Mesodermal cell (in vitro differentiated cells): Measurements from ENCODE around the gene KIRREL2.
"Not testable (repeated sequence)": the region's sequence is repeated elsewhere in the genome, so short reads cannot be mapped to it uniquely, and the experiment has no call there.

Experiments
- H3K27ac ChIP-seq: 2 replicates; pipeline ENCODE4 v1.7.0; 2013; ENCODE audit warnings: mild to moderate bottlenecking, low read depth, low read length, moderate library complexity; ENCODE audit not compliant: severe bottlenecking
- H3K36me3 ChIP-seq: 2 replicates; pipeline ENCODE4 v1.7.1; 2013; ENCODE audit warnings: mild to moderate bottlenecking, low read length, moderate library complexity; ENCODE audit not compliant: control insufficient read depth, insufficient read depth
- H3K4me1 ChIP-seq: one replicate; pipeline ENCODE4 v1.7.1; 2013; ENCODE audit warnings: mild to moderate bottlenecking, low read length; ENCODE audit not compliant: insufficient read depth, control insufficient read depth, poor library complexity, severe bottlenecking
- H3K4me3 ChIP-seq: 2 replicates; pipeline ENCODE4 v1.7.0; 2013; ENCODE audit warnings: low read length, control low read depth, mild to moderate bottlenecking; ENCODE audit not compliant: insufficient read depth, poor library complexity, severe bottlenecking; ENCODE audit errors: extremely low read depth
- H3K9me3 ChIP-seq: 2 replicates; pipeline ENCODE4 v1.7.1; 2013; ENCODE audit warnings: mild to moderate bottlenecking, low read length, moderate library complexity; ENCODE audit not compliant: control insufficient read depth
- WGBS, 2 experiments: methylation state at CpG; one replicate each; pipeline ENCODE4 v1.1.5; 2013; ENCODE audit warnings: missing lambda C conversion rate in 2 of 2; ENCODE audit not compliant: insufficient coverage in 2 of 2; 5-methylcytosine and 5-hydroxymethylcytosine counted together

Gene KIRREL2

DNA sequence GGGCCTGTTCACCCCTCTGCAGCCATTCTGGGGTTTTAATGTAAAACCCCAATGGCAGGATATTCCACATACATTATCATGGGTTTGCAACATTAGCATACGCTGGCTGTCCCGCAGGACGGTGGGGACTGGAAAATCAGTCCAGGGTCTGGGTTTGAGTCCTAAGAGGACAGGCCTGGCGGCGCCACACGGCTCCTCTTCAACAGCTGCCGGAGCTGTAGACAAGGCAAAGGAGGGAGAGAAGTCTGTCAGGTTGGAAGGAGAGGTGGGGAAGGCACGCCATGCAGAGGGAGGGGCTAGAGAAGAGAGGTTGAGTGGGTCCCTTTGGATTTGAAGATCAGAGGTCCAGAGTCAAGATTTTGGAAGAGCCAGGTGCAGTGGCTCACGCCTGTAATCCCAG lies 31.7 kb downstream of the KIRREL2 start:
- Histone ChIP-seq H3K9me3 (no peaks in the 10 kb centered on the region), H3K36me3 (peaks cover 42% of the 10 kb centered on the region), H3K4me3 (no peak overlapping the region), H3K27ac (no peak overlapping the region), H3K4me1 (no peaks in the 10 kb centered on the region)
- WGBS, 2 experiments: 94 to 99% methylated on average over 9 of the region's 9 CpGs

DNA sequence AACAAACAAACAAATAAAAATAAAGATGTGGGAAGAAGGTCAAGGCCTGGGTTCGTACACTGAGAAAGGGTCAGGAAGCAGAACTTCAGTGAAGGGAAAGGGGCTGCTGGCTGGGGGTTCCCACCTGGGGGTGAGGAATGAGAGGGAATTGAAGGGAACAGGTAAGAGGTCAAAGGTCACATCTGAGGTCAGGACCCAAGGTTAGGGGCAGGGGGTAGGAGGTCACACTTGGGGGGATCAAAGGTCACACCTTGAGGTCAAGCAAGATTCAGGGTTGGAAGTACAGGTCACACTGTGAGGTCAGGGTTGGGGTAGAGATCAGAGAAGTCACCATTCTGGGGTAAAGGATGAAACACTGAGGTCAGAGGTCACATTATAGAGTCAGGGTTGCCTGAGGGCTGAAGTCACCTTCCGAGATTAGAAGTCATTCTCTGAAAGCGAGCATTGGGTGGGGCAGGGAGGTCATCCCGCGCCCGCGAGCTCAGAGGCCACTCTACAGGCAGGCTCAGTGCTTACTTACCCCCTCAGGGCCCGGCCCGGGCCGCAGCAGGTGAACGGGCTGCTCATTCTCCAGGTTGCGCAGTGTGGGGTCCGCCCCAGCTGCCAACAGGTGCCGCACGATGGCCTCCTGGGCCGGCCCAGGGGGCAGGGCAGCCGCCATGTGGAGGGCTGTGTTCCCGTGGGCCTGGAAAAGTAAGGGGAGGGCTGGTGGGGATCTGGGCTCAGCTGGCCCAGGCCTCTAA lies 32.8 kb downstream of the KIRREL2 start:
- Histone ChIP-seq H3K9me3 (no peaks in the 10 kb centered on the region), H3K4me3 (no peak overlapping the region), H3K27ac (no peak overlapping the region), H3K36me3 (peaks cover 53% of the 10 kb centered on the region), H3K4me1 (no peaks in the 10 kb centered on the region)
- WGBS, 2 experiments: 96 to 98% methylated on average over 10 to 18 of the region's 18 CpGs

DNA sequence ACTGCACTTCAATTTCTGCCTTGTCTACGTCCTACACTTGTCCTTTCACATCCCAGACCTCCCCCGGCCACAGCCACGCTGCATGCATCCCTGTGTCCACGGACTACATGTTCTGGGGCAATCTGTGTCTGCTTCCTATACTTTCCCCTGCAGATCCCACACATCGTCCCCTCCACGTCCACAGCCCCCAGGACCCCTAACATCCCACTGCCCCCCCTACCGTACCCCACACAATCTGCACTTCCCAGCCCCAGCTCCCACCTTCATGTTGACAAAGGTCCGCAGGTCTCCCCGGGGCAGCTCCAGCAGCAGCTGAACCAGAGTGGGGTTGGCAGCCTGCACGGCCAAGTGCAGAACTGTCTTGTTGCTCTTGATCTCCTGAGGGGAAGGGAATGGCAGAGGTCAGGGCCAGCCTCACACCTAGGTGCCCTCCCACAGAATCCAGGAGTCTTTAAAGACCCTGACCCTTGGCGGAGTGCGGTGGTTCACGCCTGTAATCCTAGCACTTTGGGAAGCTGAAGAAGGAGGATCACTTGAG lies 33.5 kb downstream of the KIRREL2 start:
- WGBS, 2 experiments: 86 to 99% methylated on average over 10 to 12 of the region's 13 CpGs
- Histone ChIP-seq H3K9me3 (no peaks in the 10 kb centered on the region), H3K36me3 (peaks cover 59% of the 10 kb centered on the region), H3K27ac (no peak overlapping the region), H3K4me3 (no peak overlapping the region), H3K4me1 (no peaks in the 10 kb centered on the region)

DNA sequence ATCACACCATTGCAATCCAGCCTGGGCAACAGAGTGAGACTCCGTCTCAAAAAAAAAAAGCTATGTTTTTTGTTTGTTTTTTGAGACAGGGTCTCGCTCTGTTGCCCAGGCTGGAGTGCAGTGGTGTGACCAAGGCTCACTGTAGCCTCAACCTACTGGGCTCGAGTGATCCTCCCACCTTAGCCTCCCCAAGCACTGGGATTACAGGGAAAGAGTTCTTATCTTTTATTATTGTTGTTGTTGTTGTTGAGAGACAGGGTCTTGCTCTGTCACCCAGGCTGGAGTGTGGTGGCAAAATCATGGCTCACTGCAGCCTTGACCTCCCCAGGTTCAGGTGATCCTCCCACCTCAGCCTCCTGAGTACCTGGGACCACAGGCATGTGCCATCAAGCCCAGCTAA lies 35.1 kb downstream of the KIRREL2 start:
- H3K4me3 ChIP-seq, H3K4me1 ChIP-seq, H3K27ac ChIP-seq, H3K9me3 ChIP-seq: not testable (repeated sequence)
- 90 to 100% methylated on average over 2 to 3 of the region's 3 CpGs for WGBS, 2 experiments
- H3K36me3 ChIP-seq: peaks cover 75% of the 10 kb centered on the region

DNA sequence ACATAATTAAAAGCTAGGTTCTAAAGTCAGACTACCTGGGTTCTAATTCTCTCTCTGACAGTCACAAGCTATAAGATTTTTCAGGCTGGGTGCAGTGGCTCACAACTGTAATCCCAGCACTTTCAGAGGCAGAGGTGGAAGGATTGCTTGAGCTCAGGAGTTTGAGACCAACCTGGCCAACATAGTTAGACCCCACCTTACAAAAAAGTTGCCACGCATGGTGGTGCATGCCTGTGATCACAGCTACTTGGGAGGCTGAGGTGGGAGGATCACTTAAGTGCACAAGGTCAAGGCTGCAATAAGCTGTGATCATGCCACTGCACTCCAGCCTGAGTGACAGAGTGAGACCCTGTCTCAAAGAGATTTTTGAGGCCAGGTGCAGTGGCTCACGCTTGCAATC lies 37.6 kb downstream of the KIRREL2 start:
- Histone ChIP-seq H3K4me1 (no peaks in the 10 kb centered on the region), H3K36me3 (peaks cover 69% of the 10 kb centered on the region), H3K27ac (no peak overlapping the region), H3K9me3 (no peaks in the 10 kb centered on the region), H3K4me3 (no peak overlapping the region)
- 79 to 100% methylated on average over 1 to 2 of the region's 2 CpGs for WGBS, 2 experiments

DNA sequence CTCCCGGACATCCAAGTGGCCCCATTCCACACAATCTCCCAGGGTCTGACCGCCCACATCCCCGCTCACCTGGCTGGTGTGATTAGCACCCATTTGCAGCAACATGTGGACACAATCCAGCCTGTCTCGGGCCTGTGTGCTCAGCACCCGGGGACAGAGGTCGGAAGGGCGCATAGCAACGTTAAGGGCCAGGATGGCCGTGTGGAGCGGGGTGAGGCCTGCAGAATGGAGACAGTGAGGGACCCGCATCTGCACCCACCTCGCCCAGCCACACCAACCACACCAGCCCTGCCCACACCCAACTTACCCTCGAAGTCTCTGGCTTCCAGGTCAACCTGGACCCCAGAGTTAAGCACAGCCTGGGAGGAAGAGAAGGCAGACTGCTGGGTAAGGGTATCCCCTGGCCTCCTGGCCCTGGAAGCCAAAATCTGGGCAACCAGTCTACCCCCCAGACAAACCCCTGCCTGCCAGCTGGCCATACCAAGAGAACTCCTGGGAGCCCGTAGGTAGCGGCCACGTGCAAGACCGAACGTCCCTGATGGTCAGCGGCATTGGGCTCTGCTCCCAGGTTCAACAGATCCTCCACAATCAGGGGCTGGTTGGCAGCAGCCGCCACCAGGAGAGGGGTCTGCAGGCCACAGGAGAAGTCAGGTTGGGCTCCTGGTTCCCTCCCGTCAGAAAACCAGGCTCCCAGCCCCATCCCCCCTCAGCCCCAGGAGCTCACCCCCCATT lies 39.4 kb downstream of the KIRREL2 start:
- H3K4me3 ChIP-seq: no peak overlapping the region
- no peaks in the 10 kb centered on the region for H3K9me3 ChIP-seq
- 94 to 97% methylated on average over 15 to 18 of the region's 21 CpGs for WGBS, 2 experiments
- H3K4me1 ChIP-seq: peaks cover 6% of the 10 kb centered on the region
- peaks cover 52% of the 10 kb centered on the region for H3K36me3 ChIP-seq
- no peak overlapping the region for H3K27ac ChIP-seq

DNA sequence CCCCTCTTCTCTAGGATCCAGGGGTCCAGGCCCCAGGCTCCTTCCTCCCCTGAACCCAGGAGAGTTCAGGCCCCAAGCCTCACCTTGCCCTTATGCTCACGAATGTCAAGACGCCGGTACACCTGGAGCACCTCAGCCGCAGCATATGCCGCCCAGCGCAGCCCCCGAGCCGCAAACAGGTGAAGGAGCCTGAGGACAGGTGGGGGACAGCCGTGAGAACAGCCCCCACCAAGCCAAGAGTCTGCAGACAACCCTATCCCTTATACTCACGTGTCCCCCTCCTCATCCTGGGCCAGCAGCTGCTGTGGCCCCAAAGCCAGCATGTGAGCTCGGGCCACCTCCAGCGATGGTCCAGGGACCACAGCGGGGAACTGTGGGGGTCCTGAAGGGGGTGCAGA lies 39.9 kb downstream of the KIRREL2 start:
- Histone ChIP-seq H3K27ac (no peak overlapping the region), H3K36me3 (peaks cover 51% of the 10 kb centered on the region), H3K9me3 (no peaks in the 10 kb centered on the region), H3K4me1 (peaks cover 11% of the 10 kb centered on the region), H3K4me3 (no peak overlapping the region)
- WGBS, 2 experiments: 95 to 98% methylated on average over 8 to 11 of the region's 13 CpGs

DNA sequence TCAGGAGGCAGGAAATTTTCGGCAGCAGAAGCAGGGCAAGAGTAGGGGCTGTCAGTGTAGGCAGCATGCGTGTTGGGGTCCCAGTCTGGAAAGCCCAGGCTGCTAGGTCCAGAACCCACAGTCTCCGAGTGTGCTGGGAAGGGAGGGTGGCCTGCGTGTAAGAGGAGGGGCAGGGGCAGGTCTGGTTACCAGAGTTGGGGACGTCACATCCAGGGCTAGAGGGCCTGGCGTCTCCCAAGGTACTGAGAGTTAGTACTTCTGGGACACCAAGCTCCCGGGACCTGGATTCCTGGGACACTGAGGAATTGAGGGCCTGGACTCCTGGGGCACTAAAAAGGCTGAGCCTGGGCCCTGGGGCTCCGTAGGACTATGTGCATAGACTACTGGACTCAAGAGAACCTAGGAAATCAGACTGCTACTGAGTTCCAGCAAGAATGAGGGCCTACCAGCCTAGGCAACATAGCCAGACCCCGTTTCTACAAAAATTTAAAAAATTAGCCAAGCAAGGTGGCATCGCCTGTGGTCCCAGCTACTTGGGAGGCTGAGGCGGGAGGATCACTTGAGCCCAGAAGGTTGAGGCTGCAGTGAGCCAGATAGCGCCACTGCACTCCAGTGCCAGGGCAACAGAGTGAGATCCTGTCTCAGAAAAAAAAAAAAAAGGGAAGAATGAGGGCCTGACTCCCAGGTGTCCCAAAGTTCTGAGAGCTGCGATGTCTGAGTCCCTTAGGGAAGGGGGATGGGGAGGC lies 41.2 kb downstream of the KIRREL2 start:
- peaks cover 51% of the 10 kb centered on the region for H3K36me3 ChIP-seq
- peaks cover 20% of the 10 kb centered on the region for H3K4me1 ChIP-seq
- no peak overlapping the region for H3K27ac ChIP-seq
- peak overlapping the region; percentile 80 for H3K4me3 ChIP-seq
- no peaks in the 10 kb centered on the region for H3K9me3 ChIP-seq
- 93 to 95% methylated on average over 11 to 12 of the region's 13 CpGs for WGBS, 2 experiments

DNA sequence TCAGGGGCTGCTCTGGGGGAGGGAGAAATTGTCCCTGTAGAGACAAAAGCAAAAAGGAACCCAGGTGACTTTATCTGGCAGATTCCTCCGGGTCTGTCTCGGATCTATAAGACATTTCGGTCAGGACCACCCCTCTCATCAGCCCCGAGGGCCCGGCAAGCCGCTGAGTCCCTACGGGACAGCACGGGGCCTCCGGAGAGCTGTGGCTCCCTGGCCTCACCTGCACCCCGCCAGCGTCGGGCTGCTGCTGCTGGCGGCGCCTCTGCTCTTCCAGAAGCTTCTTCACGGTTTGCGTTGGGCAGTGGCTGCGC lies 41.7 kb downstream of the KIRREL2 start:
- Histone ChIP-seq H3K36me3 (peaks cover 51% of the 10 kb centered on the region), H3K9me3 (no peaks in the 10 kb centered on the region), H3K4me1 (peaks cover 20% of the 10 kb centered on the region), H3K4me3 (peak overlapping the region; percentile 80), H3K27ac (no peak overlapping the region)
- 37 to 42% methylated on average over 15 to 17 of the region's 17 CpGs for WGBS, 2 experiments

DNA sequence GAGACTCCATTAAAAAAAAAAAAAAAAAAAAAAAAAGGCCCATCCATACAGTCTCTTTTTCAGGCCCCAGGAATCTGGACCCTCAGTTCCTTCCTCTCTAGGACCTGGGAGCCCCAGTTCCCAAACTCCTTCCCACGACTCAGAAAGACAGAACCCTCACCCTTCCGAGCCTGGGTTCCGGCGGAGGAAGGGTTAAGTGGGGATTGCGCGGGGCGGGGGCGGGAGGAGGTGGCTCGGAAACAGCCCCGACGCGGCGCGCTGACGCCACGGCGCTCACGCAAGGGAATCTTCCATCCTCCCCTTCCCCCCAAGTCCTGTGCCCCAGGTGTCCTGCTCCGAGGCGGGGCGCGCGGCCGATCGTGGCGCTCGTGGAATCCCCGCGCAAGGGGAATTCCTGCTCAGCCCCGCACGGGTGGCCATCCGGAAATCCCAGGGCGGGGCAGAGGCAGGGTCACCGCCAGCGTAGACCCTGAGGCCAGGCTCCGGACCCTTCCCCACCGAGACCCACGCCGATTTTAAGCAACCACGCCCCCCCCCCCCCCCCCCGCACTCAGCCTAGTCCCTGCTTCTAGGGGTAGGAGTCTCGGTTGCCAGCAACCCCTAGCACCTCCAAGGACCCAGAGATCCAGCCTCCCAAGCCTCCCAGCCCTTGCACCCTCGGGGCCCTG lies 43.0 kb downstream of the KIRREL2 start:
- Histone ChIP-seq H3K9me3 (no peaks in the 10 kb centered on the region), H3K36me3 (peaks cover 38% of the 10 kb centered on the region), H3K4me3 (peak overlapping the region; percentile 80), H3K27ac (peak overlapping the region; percentile 69), H3K4me1 (peaks cover 20% of the 10 kb centered on the region)
- 0% methylated on average over 14 to 30 of the region's 43 CpGs for WGBS, 2 experiments
